Measurements from ENCODE around the gene NCOR1.

DNA sequence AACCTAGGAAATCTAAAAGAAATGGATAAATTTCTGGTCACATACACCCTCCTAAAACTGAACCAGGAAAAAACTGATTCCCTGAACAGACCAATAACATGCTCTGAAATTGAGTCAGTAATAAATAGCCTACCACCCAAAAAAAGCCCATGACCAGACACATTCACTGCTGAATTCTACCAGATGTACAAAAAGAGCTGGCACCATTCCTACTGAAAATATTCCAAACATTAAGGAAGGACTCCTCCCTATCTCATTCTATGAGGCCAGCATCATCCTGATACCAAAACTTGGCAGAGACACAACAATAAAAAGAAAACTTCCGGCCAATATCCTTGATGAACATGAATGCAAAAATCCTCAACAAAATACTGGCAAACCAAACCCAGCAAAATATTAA is 162.8 kb downstream of the NCOR1 start:
- TF ChIP-seq, protein P1, sequence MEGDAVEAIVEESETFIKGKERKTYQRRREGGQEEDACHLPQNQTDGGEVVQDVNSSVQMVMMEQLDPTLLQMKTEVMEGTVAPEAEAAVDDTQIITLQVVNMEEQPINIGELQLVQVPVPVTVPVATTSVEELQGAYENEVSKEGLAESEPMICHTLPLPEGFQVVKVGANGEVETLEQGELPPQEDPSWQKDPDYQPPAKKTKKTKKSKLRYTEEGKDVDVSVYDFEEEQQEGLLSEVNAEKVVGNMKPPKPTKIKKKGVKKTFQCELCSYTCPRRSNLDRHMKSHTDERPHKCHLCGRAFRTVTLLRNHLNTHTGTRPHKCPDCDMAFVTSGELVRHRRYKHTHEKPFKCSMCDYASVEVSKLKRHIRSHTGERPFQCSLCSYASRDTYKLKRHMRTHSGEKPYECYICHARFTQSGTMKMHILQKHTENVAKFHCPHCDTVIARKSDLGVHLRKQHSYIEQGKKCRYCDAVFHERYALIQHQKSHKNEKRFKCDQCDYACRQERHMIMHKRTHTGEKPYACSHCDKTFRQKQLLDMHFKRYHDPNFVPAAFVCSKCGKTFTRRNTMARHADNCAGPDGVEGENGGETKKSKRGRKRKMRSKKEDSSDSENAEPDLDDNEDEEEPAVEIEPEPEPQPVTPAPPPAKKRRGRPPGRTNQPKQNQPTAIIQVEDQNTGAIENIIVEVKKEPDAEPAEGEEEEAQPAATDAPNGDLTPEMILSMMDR (IDR thresholded peaks at IDR 0.05 in 2 of 3, conservative IDR thresholded peaks at IDR 0.05 in 1 of 3; ENCODE audit: control insufficient read depth in 2 of 3, extremely low read depth in 1 of 3, insufficient read depth in 1 of 3, low read depth in 3 of 3, low read length in 3 of 3) = no peak
- TF ChIP-seq BMI1 (IDR thresholded peaks at IDR 0.05; ENCODE audit: borderline replicate concordance) (no peak), BRCA1 (IDR thresholded peaks at IDR 0.05; ENCODE audit: low read depth, low read length) (no peak), GABPA (IDR thresholded peaks at IDR 0.05; ENCODE audit: low read depth) (no peak), POLR2AphosphoS5 (IDR thresholded peaks at IDR 0.05; ENCODE audit: low read length) (no peak), EZH2 (IDR thresholded peaks at IDR 0.05; ENCODE audit: borderline replicate concordance, control insufficient read depth, low read depth, low read length) (no peak), ZNF274 (IDR thresholded peaks at IDR 0.05; ENCODE audit: insufficient read depth, insufficient read length) (no peak), KDM1A (IDR thresholded peaks at IDR 0.05; ENCODE audit: borderline replicate concordance) (no peak), EP300 (IDR thresholded peaks at IDR 0.05; ENCODE audit: borderline replicate concordance in 1 of 2, control insufficient read depth in 1 of 2, low read depth in 2 of 2, low read length in 2 of 2) (no peak), SMC3 (IDR thresholded peaks at IDR 0.05; ENCODE audit: borderline replicate concordance, low read length) (no peak), MXI1 (IDR thresholded peaks at IDR 0.05; ENCODE audit: low read depth, low read length) (no peak), FOXM1 (IDR thresholded peaks at IDR 0.05; ENCODE audit: low read depth, low read length) (no peak), POLR2A (IDR thresholded peaks at IDR 0.05; ENCODE audit: low read depth, low read length) (no peak)
- TF ChIP-seq, protein P2, sequence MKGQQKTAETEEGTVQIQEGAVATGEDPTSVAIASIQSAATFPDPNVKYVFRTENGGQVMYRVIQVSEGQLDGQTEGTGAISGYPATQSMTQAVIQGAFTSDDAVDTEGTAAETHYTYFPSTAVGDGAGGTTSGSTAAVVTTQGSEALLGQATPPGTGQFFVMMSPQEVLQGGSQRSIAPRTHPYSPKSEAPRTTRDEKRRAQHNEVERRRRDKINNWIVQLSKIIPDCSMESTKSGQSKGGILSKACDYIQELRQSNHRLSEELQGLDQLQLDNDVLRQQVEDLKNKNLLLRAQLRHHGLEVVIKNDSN (IDR thresholded peaks at IDR 0.05; ENCODE audit: borderline replicate concordance, extremely low read length, insufficient read depth, low read depth, low read length) = no peak

Data from GM12878 (cell line).